GM21576 (cell line): ENCODE measurements around the gene INO80B.
"Not testable (repeated sequence)": the region's sequence is repeated elsewhere in the genome, so short reads cannot be mapped to it uniquely, and the experiment has no call there.

Experiments used
- ATAC-seq: cut with Tn5 transposase; IDR thresholded peaks from one replicate; pipeline ENCODE4 v1.9.1; 2021; ENCODE audit warnings: mild to moderate bottlenecking, moderate library complexity; ENCODE audit not compliant: unreplicated experiment

Gene INO80B

GRCh38 chr2:74474899-74475298 lies 20.0 kb downstream of the INO80B start:
- no peak for ATAC-seq

DNA sequence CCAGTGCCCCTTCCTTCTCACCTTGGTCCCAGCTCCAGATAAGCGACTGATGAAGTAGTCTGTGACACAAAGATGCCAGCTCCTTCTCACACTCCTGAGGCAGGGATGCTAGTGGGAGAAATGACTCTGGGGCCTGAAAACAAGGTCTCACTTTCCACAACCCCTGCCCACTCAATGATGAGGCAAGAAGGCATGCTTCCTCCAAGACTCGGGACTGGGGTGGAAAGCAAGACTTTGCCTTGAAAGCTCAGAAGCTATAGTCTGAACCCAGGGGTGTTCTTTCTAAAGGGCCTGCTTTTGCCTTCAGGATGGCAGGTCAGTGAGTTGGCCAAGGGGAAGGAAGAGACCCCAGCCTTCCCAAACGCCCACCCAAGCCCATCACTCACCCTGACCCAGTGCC lies 26.5 kb downstream of the INO80B start:
- ATAC-seq, result no peak

- peak; percentile 30 for ATAC-seq
Observed at GRCh38 chr2:74481961-74482800, 27.3 kb downstream of the INO80B start.

DNA sequence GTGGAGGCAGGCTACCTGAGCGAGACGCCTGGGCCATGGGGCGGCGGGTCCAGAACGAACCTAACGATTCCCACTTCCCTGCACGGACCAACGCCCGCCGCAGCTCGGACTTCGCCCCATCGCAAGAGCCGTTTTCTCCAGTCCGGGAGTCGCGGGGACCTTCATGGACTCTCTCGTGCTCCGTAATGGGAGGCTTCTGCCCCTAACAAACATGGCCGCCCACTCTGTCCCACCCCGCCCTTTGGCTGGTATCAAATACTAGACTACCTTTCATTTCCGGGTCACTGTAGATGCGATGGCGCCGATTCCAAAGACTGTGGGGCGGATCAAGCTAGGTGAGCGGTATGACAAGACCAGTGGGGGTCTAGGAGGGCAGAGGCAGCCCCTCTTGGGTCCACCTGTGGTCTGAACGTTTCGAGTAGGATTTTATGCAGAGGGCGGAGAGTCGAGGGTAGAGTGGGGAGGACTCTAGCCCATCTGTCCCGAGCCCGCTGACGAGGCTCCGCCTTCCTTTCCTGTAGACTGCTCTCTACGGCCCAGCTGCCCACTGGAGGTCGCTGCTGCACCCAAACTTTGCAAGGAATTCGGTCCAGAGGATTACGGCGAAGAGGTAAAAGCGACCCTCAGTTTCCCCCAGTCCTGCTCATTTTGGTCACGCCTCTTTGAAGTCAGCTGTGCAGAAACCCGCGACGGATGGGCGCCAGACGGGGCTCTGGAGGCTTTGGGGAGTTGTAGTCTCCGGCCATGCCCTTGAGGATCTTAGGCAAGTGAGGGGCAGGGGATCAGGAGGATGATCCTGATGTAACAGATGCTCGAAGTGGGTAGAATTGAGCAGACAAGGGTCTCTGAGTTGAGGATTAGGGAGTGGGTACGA lies 28.2 kb downstream of the INO80B start, which contains the start of the genes CCDC142 and TTC31:
Gene CCDC142, minus strand, starts transcription at position 198 of the 874 bp plus-strand sequence. Its CDS starts 161 bp downstream, at position 37.
Gene TTC31, plus strand, starts transcription at position 281 of the 874 bp plus-strand sequence. Its CDS starts 15 bp downstream, at position 296.
- ATAC-seq, result peak; percentile 87

- ATAC-seq, result not testable (repeated sequence)
Observed at GRCh38 chr2:74483675-74484164, 28.8 kb downstream of the INO80B start.

GRCh38 chr2:74486141-74486540 lies 31.3 kb downstream of the INO80B start:
- no peak for ATAC-seq

- no peak for ATAC-seq
Observed at GRCh38 chr2:74488643-74489481, 34.0 kb downstream of the INO80B start.

GRCh38 chr2:74489906-74490305 lies 35.0 kb downstream of the INO80B start:
- no peak for ATAC-seq

- no peak for ATAC-seq
Observed at GRCh38 chr2:74491648-74492544, 37.0 kb downstream of the INO80B start.

- ATAC-seq, result no peak
Observed at GRCh38 chr2:74493546-74493945, 38.7 kb downstream of the INO80B start.

- ATAC-seq, result no peak
Observed at GRCh38 chr2:74495440-74495839, 40.6 kb downstream of the INO80B start.

DNA sequence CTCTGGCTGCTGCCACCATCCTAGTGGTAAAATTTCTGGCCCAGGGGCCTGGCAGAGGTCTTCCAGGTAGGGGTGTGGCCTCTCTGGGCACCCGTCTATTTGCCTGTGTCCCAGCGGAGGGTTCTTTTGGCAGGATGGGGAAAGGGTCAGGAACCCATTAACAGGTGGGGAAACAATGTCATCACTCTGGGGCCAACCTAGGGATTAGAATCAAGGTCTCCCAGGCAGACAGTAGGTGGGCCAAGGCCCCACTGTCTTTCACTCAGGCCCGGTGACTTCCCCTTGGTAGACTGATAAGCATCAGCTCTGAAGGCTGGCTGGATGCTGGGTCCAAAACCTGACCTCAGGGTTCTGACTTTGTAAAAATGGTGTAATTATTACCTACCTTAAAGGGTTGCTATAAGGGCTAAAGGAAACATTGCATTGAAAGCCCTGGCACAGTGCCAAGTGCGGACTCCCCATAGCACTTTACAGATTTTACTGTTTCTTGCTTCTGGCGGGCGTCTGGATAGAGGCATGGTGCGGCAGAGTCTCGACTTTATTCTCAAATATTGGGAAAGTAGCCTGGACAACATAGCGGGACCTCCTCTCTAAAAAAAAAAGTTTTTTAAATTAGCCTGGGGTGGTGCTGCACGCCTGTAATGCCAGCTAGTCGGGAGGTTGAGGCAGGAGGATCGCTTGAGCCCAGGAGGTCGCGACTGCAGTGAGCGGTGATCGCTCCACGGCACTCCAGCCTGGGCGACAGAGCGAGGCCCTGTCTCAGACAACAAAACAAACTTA lies 42.3 kb downstream of the INO80B start:
- ATAC-seq, result no peak

GRCh38 chr2:74497777-74498499 lies 43.1 kb downstream of the INO80B start:
- ATAC-seq, result no peak

DNA sequence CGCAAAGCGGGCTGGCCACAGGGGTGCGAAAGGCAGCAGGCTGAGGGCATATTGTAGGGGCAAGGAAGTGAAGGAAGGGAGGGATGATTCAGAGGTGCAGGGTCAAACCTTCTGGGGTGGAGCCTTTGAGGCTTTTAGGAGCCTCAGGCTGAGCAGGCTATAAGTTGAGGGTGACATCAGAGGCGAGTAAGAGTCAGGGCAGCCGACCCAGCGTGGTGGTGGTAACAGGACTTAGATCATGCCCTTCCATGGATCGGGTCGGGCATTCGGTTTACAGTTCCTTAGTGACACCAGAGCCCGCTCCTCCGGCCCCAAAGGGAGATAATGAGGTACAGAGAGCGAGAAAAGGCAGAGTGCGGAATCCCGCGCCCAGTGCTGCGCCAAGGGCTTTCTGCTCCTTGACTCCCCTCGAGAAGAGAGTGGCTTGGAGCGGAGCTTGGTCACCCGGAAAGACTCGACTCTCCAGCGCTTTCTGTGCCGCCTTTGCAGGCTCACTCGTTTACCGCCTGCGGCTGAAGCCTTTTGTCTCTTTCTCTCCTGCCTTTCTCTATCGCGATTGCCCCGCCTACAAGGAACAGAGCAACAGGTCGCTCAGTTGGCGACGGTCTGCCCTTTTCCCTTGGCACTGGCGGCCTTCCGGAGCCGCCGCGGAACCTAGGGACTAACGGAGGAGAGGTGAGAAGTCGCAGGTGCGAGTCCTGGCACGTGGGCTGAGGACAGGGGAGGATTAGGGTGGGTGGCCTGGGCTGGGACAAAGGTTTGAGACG lies 43.8 kb downstream of the INO80B start:
- ATAC-seq, result no peak

DNA sequence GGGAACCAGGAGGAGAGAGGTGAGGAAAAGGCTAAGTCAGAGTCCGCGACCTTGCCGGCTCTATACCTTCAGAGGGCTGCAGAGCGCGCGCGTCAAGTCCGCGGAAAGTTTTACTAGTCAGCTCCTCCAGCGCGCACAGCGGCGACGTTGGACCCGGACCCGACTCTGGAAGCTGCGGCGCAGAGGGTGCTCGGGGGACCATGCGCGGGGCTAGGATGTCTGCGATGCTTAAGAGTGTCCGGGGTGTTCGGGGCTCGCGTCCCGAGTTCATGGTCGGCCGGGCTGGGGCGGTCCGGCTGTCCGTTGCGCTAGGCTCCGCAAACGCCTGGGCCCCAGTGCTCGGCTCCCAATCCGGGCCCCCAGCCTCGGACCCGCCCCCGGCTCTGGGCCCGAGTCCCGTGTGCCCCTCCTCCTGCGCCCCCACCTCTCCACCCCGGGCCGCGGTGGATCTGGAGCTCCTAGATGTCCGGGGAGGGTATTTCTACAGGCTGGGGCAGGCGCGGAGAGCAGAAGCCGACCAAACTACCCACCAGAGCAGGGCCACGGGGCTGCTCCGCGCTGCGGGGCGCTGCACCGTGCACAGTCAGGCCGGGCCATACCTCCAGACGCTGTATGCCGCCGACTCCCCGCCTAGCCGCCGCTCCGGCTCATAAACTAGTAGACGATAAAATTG lies 44.5 kb downstream of the INO80B start, which contains the start of gene LBX2:
Gene LBX2, minus strand, starts transcription at position 337 of the 673 bp plus-strand sequence. Its CDS starts 66 bp downstream, at position 271.
- no peak for ATAC-seq

GRCh38 chr2:74499940-74500577 lies 45.2 kb downstream of the INO80B start:
- ATAC-seq, result no peak
